Spleen (tissue), 11 donors: ENCODE measurements around the gene NOP16. TPM values are rescaled to one million over a fixed set of nuclear protein-coding genes. Genes with fewer than 3 reads are reported as not detected.

Source experiments
- DNase-seq: peaks from one replicate; pipeline ENCODE4 v3.0.0-alpha.2; 2020
- H3K27ac ChIP-seq, 8 donors: fragments of 200-600 bp; sonication (generic) in 7 of 8; 1 replicate in 4 of 8; 2 replicates in 4 of 8; pipeline versions ENCODE4 v1.5.0 to v1.8.0; 2016 to 2021; ENCODE audit warnings: inconsistent platforms in 4 of 8, mild to moderate bottlenecking in 4 of 8, moderate library complexity in 1 of 8
- H3K27me3 ChIP-seq, 7 donors: fragments of 200-600 bp; sonication (generic) in 6 of 7; replicated peaks in 1 of 7; 1 replicate in 4 of 7; 2 replicates in 3 of 7; pipeline versions ENCODE4 v1.5.0 to v1.8.0; 2016 to 2021; ENCODE audit warnings: inconsistent platforms in 3 of 7, mild to moderate bottlenecking in 1 of 7
- H3K36me3 ChIP-seq, 6 donors: fragments of 200-600 bp; sonication (generic) in 5 of 6; 1 replicate in 4 of 6; 2 replicates in 2 of 6; pipeline versions ENCODE4 v1.5.0 to v1.8.0; 2016 to 2021; ENCODE audit warnings: inconsistent platforms in 2 of 6
- H3K4me1 ChIP-seq, 6 donors: fragments of 200-600 bp; sonication (generic) in 5 of 6; 1 replicate in 3 of 6; 2 replicates in 3 of 6; pipeline versions ENCODE4 v1.5.0 to v1.8.0; 2016 to 2021; ENCODE audit warnings: inconsistent platforms in 3 of 6
- H3K4me3 ChIP-seq, 8 donors: fragments of 200-600 bp; sonication (generic) in 7 of 8; 1 replicate in 4 of 8; 2 replicates in 4 of 8; pipeline versions ENCODE4 v1.5.0 to v1.8.0; 2016 to 2021; ENCODE audit warnings: inconsistent platforms in 4 of 8, mild to moderate bottlenecking in 4 of 8, moderate library complexity in 2 of 8
- H3K9me3 ChIP-seq, 8 donors: fragments of 200-600 bp; sonication (generic) in 7 of 8; 1 replicate in 4 of 8; 2 replicates in 4 of 8; pipeline versions ENCODE4 v1.5.0 to v1.8.0; 2016 to 2021; ENCODE audit warnings: inconsistent platforms in 4 of 8
- CTCF ChIP-seq, 11 experiments: fragments of 200-600 bp in 7 of 11; fragments of 450-650 bp in 4 of 11; sonication (generic) in 4 of 11; IDR thresholded peaks in 8 of 11; conservative IDR thresholded peaks in 3 of 11; 1 replicate in 7 of 11; 2 replicates in 4 of 11; pipeline versions ENCODE4 v1.4.0 to v1.8.0; 2016 to 2021; ENCODE audit warnings: antibody characterized with exemption in 11 of 11, inconsistent platforms in 4 of 11, mild to moderate bottlenecking in 1 of 11
- POLR2A ChIP-seq, 3 donors: fragments of 450-650 bp; IDR thresholded peaks; one replicate each; pipeline ENCODE4 v1.5.1; 2017; ENCODE audit warnings: antibody characterized with exemption in 3 of 3, mild to moderate bottlenecking in 1 of 3
- POLR2AphosphoS5 ChIP-seq, 3 donors: sonication (generic); formaldehyde crosslinking; IDR thresholded peaks; one replicate each; pipeline ENCODE4 v1.5.1; 2017; ENCODE audit warnings: antibody characterized with exemption in 3 of 3
- WGBS, 5 donors: extraction: QIAGEN DNeasy Blood & Tissue Kit in 3 of 5; methylation state at CpG; one replicate each; pipeline versions ENCODE4 v1.1.5 to v1.1.7; 2013 to 2018; 5-methylcytosine and 5-hydroxymethylcytosine counted together
- intact Hi-C: fragments of 100-400 bp; cut with DNase I; formaldehyde crosslinking; loops from one replicate; pipeline ENCODE4 v1.15.0; 2023; ENCODE audit warnings: low total_unique reads
- polyA plus RNA-seq, 3 donors: library from polyadenylated mRNA; stranded (reverse); fragments of 200-250 nt; gene quantifications; one replicate each; pipeline ENCODE4 v1.2.1, GENCODE V29; 2013
- total RNA-seq, 7 donors: library from RNA; depleted of rRNA in 3 of 7; stranded (reverse); fragments of >200 nt in 3 of 7; fragmentation: NEBNext Ultra II Directional in 4 of 7; extraction: Animal tissue kit (Norgen Biotek cat#: 25700) in 4 of 7; gene quantifications; one replicate each; pipeline versions ENCODE4 v1.1.0 to v1.2.1, GENCODE V29; 2016 to 2021
- donor health status: healthy with polysubstance abuse.
- donor health status: DM: no; HTN: no; CAD: no; lungs with moderate emphysema.
- donor health status: DM: no; HTN: no; CAD: no.
- donor health status: Bipolar disorder and iron deficiency.
- donor health status: healthy.
- donor health status: DM: no; HTN: no; CAD: no.
- donor health status: DM: yes; HTN: yes; CAD: no.

NOP16 gene
- total and polyA plus RNA-seq, 10 donors = 5.9 to 47.1 (median 15.1) TPM

- H3K36me3 ChIP-seq = peaks cover 0 to 22% (median 9%) of the 10 kb centered on the region in 6 donors
- no peaks in the 10 kb centered on the region for H3K27me3 ChIP-seq
- WGBS, 5 donors = 77 to 95% (median 92%) methylated on average over 7 of the region's 7 CpGs
- H3K4me3 ChIP-seq = no peak overlapping the region
- no peaks in the 10 kb centered on the region for H3K9me3 ChIP-seq
- H3K27ac ChIP-seq = peak overlapping the region in 2 of 8 donors; percentile 23 to 27
- intact Hi-C loops = no loop called here
- H3K4me1 ChIP-seq = peaks cover 14 to 67% (median 43%) of the 10 kb centered on the region in 6 donors
- DNase-seq = no peak
- no peak for TF ChIP-seq CTCF (IDR thresholded peaks at IDR 0.05 in 8 of 11, conservative IDR thresholded peaks at IDR 0.05 in 3 of 11)
- TF ChIP-seq POLR2AphosphoS5 (IDR thresholded peaks at IDR 0.05) = no peak
- TF ChIP-seq POLR2A (IDR thresholded peaks at IDR 0.05) = no peak
Observed at GRCh38 chr5:176413709-176414191, 25.4 kb upstream of the NOP16 start.

GRCh38 chr5:176413255-176413565, 24.8 kb upstream of the NOP16 start:
- peak overlapping the region in 2 of 8 donors; percentile 23 to 27 for H3K27ac ChIP-seq
- H3K27me3 ChIP-seq = no peaks in the 10 kb centered on the region
- peaks cover 14 to 67% (median 43%) of the 10 kb centered on the region in 6 donors for H3K4me1 ChIP-seq
- H3K36me3 ChIP-seq = peaks cover 0 to 28% (median 12%) of the 10 kb centered on the region in 6 donors
- 80 to 97% (median 87%) methylated on average over 2 of the region's 2 CpGs for WGBS, 5 donors
- H3K4me3 ChIP-seq = no peak overlapping the region
- H3K9me3 ChIP-seq = no peaks in the 10 kb centered on the region
- no peak for DNase-seq
- no peak for TF ChIP-seq POLR2AphosphoS5 (IDR thresholded peaks at IDR 0.05)
- no peak for TF ChIP-seq POLR2A (IDR thresholded peaks at IDR 0.05)
- no peak for TF ChIP-seq CTCF (IDR thresholded peaks at IDR 0.05 in 8 of 11, conservative IDR thresholded peaks at IDR 0.05 in 3 of 11)
- intact Hi-C loops = no loop called here

GRCh38 chr5:176412517-176413254, 24.3 kb upstream of the NOP16 start:
- H3K9me3 ChIP-seq = no peaks in the 10 kb centered on the region
- H3K27ac ChIP-seq = no peak overlapping the region
- peaks cover 14 to 67% (median 43%) of the 10 kb centered on the region in 6 donors for H3K4me1 ChIP-seq
- intact Hi-C loops = no loop called here
- DNase-seq = no peak
- no peak overlapping the region for H3K4me3 ChIP-seq
- 85 to 98% (median 88%) methylated on average over 10 of the region's 10 CpGs for WGBS, 5 donors
- H3K36me3 ChIP-seq = peaks cover 0 to 33% (median 17%) of the 10 kb centered on the region in 6 donors
- no peaks in the 10 kb centered on the region for H3K27me3 ChIP-seq
- no peak for TF ChIP-seq POLR2A (IDR thresholded peaks at IDR 0.05)
- TF ChIP-seq CTCF (IDR thresholded peaks at IDR 0.05 in 8 of 11, conservative IDR thresholded peaks at IDR 0.05 in 3 of 11) = no peak
- no peak for TF ChIP-seq POLR2AphosphoS5 (IDR thresholded peaks at IDR 0.05)

GRCh38 chr5:176410486-176411180, 22.2 kb upstream of the NOP16 start:
- no peaks in the 10 kb centered on the region for H3K27me3 ChIP-seq
- no peak for DNase-seq
- WGBS, 5 donors = 88 to 94% (median 93%) methylated on average over 3 to 5 of the region's 5 CpGs
- TF ChIP-seq POLR2AphosphoS5 (IDR thresholded peaks at IDR 0.05) = no peak
- H3K36me3 ChIP-seq = peaks cover 0 to 53% (median 36%) of the 10 kb centered on the region in 6 donors
- H3K27ac ChIP-seq = no peak overlapping the region
- intact Hi-C loops = no loop called here
- H3K9me3 ChIP-seq = no peaks in the 10 kb centered on the region
- peaks cover 8 to 49% (median 29%) of the 10 kb centered on the region in 6 donors for H3K4me1 ChIP-seq
- no peak overlapping the region for H3K4me3 ChIP-seq
